Natural killer cell treated with Interleukin-12 subunit alpha and Interleukin-12 subunit beta and Interleukin-15 and Interleukin-18, amount 100 ng/mL, for 72 hours (primary cell): ENCODE measurements around the gene SYPL1. TPM values are rescaled to one million over a fixed set of nuclear protein-coding genes. Genes with fewer than 3 reads are reported as not detected.
A peak's percentile ranks its signal among the peaks of the same experiment; 100 is the strongest.

ENCODE experiments used
- ATAC-seq, 2 donors: fragments of 150-1000 bp; cut with Tn5 transposase in 1 of 2; sonication (Bioruptor Pico), chemical (Tn5 transposase) in 1 of 2; 2 replicates each; pipeline ENCODE4 v1.10.0; 2021
- DNase-seq: peaks from one replicate; pipeline ENCODE4 v3.0.0; 2022; ENCODE audit warnings: low spot score
- H3K27ac Mint-ChIP-seq, 2 donors: 1 replicate in 1 of 2; 2 replicates in 1 of 2; pipeline ENCODE4 v1.8.0; 2022; ENCODE audit warnings: mixed read lengths in 2 of 2, mild to moderate bottlenecking in 1 of 2, moderate library complexity in 1 of 2
- H3K27me3 Mint-ChIP-seq, 2 donors: 1 replicate in 1 of 2; 2 replicates in 1 of 2; pipeline ENCODE4 v1.8.0; 2022; ENCODE audit warnings: mixed read lengths in 2 of 2
- H3K36me3 Mint-ChIP-seq: one replicate; pipeline ENCODE4 v1.8.0; 2022; ENCODE audit warnings: mixed read lengths
- H3K4me1 Mint-ChIP-seq, 2 donors: 1 replicate in 1 of 2; 2 replicates in 1 of 2; pipeline ENCODE4 v1.8.0; 2022; ENCODE audit warnings: low read depth in 2 of 2, mixed read lengths in 2 of 2, mild to moderate bottlenecking in 1 of 2
- H3K4me3 Mint-ChIP-seq: one replicate; pipeline ENCODE4 v1.8.0; 2022; ENCODE audit warnings: mixed read lengths
- H3K9me3 Mint-ChIP-seq: 2 replicates; pipeline ENCODE4 v1.8.0; 2022; ENCODE audit warnings: mixed read lengths
- total RNA-seq, 2 donors: library from RNA; stranded (reverse); gene quantifications; one replicate each; pipeline ENCODE4 v1.2.3, GENCODE V29; 2022

Gene SYPL1
- total RNA-seq, 2 donors from 2014 or later, result 11.7 to 19.8 TPM

- Mint-ChIP-seq H3K4me3 (no peak overlapping the region), H3K27me3 (peaks cover 5 to 6% of the 10 kb centered on the region in 2 donors), H3K4me1 (peaks cover 5 to 10% of the 10 kb centered on the region in 2 donors), H3K27ac (no peak overlapping the region), H3K36me3 (no peaks in the 10 kb centered on the region), H3K9me3 (no peaks in the 10 kb centered on the region)
- ATAC-seq (no peak), DNase-seq (no peak)
These were observed 57.1 kb downstream of the SYPL1 start for GRCh38 chr7:106054971-106055532.

- H3K4me1 Mint-ChIP-seq, result peaks cover 5% of the 10 kb centered on the region in 2 donors
- H3K4me3 Mint-ChIP-seq, result no peak overlapping the region
- no peak for DNase-seq
- H3K27me3 Mint-ChIP-seq, result peaks cover 5 to 6% of the 10 kb centered on the region in 2 donors
- no peaks in the 10 kb centered on the region for H3K9me3 Mint-ChIP-seq
- no peak for ATAC-seq
- no peaks in the 10 kb centered on the region for H3K36me3 Mint-ChIP-seq
- no peak overlapping the region for H3K27ac Mint-ChIP-seq
These were observed 57.8 kb downstream of the SYPL1 start for GRCh38 chr7:106054156-106054910.

- Mint-ChIP-seq H3K9me3 (no peaks in the 10 kb centered on the region), H3K4me1 (peaks cover 4 to 5% of the 10 kb centered on the region in 2 donors), H3K4me3 (no peak overlapping the region), H3K36me3 (no peaks in the 10 kb centered on the region), H3K27me3 (peaks cover 5 to 6% of the 10 kb centered on the region in 2 donors), H3K27ac (no peak overlapping the region)
- ATAC-seq (no peak), DNase-seq (no peak)
These were observed 59.0 kb downstream of the SYPL1 start for GRCh38 chr7:106053109-106053508.

GRCh38 chr7:106052681-106053080, 59.4 kb downstream of the SYPL1 start:
- Mint-ChIP-seq H3K4me1 (peaks cover under 1 to 1% of the 10 kb centered on the region in 2 donors), H3K36me3 (no peaks in the 10 kb centered on the region), H3K9me3 (no peaks in the 10 kb centered on the region), H3K27me3 (peaks cover 2% of the 10 kb centered on the region in 2 donors), H3K27ac (no peak overlapping the region), H3K4me3 (no peak overlapping the region)
- ATAC-seq, result no peak
- no peak for DNase-seq

- no peaks in the 10 kb centered on the region for H3K4me1 Mint-ChIP-seq
- ATAC-seq, result no peak
These were observed 61.4 kb downstream of the SYPL1 start for GRCh38 chr7:106050746-106051117.

GRCh38 chr7:106050002-106050745, 61.9 kb downstream of the SYPL1 start:
- Mint-ChIP-seq H3K27ac (no peak overlapping the region), H3K4me1 (no peaks in the 10 kb centered on the region), H3K4me3 (no peak overlapping the region), H3K27me3 (peaks cover 4 to 8% of the 10 kb centered on the region in 2 donors), H3K36me3 (no peaks in the 10 kb centered on the region), H3K9me3 (no peaks in the 10 kb centered on the region)
- no peak for DNase-seq
- peak in 1 of 2 donors; percentile 14 for ATAC-seq

More at GRCh38 chr7:106050746-106051117, 61.4 kb downstream of the SYPL1 start:
- no peak overlapping the region for H3K27ac Mint-ChIP-seq
- H3K4me3 Mint-ChIP-seq, result no peak overlapping the region
- H3K27me3 Mint-ChIP-seq, result peaks cover 2 to 7% of the 10 kb centered on the region in 2 donors
- no peaks in the 10 kb centered on the region for H3K36me3 Mint-ChIP-seq
- DNase-seq, result no peak
- H3K9me3 Mint-ChIP-seq, result no peaks in the 10 kb centered on the region

- no peak for DNase-seq
- peaks cover 11 to 14% of the 10 kb centered on the region in 2 donors for H3K27me3 Mint-ChIP-seq
- ATAC-seq, result no peak
- H3K4me3 Mint-ChIP-seq, result no peak overlapping the region
- no peak overlapping the region for H3K27ac Mint-ChIP-seq
- H3K36me3 Mint-ChIP-seq, result no peaks in the 10 kb centered on the region
- no peaks in the 10 kb centered on the region for H3K9me3 Mint-ChIP-seq
- no peaks in the 10 kb centered on the region for H3K4me1 Mint-ChIP-seq
These were observed 62.9 kb downstream of the SYPL1 start for GRCh38 chr7:106049139-106049752.

GRCh38 chr7:106048706-106049020, 63.4 kb downstream of the SYPL1 start:
- Mint-ChIP-seq H3K4me1 (no peaks in the 10 kb centered on the region), H3K4me3 (no peak overlapping the region), H3K27ac (no peak overlapping the region), H3K36me3 (no peaks in the 10 kb centered on the region), H3K27me3 (peaks cover 13 to 15% of the 10 kb centered on the region in 2 donors), H3K9me3 (no peaks in the 10 kb centered on the region)
- DNase-seq (no peak), ATAC-seq (no peak)

GRCh38 chr7:106047818-106048705, 64.0 kb downstream of the SYPL1 start:
- H3K36me3 Mint-ChIP-seq, result no peaks in the 10 kb centered on the region
- no peaks in the 10 kb centered on the region for H3K9me3 Mint-ChIP-seq
- no peaks in the 10 kb centered on the region for H3K4me1 Mint-ChIP-seq
- H3K27ac Mint-ChIP-seq, result no peak overlapping the region
- no peak overlapping the region for H3K4me3 Mint-ChIP-seq
- peaks cover 15% of the 10 kb centered on the region in 2 donors for H3K27me3 Mint-ChIP-seq
- DNase-seq (no peak), ATAC-seq (no peak)

- DNase-seq (no peak), ATAC-seq (no peak)
- Mint-ChIP-seq H3K27me3 (peaks cover 20 to 23% of the 10 kb centered on the region in 2 donors), H3K9me3 (no peaks in the 10 kb centered on the region), H3K27ac (no peak overlapping the region), H3K36me3 (no peaks in the 10 kb centered on the region), H3K4me3 (no peak overlapping the region), H3K4me1 (peaks cover 0 to 7% of the 10 kb centered on the region in 2 donors)
These were observed 64.9 kb downstream of the SYPL1 start for GRCh38 chr7:106047184-106047583.

- H3K4me3 Mint-ChIP-seq, result no peak overlapping the region
- H3K27me3 Mint-ChIP-seq, result peaks cover 29 to 31% of the 10 kb centered on the region in 2 donors
- H3K36me3 Mint-ChIP-seq, result no peaks in the 10 kb centered on the region
- ATAC-seq (no peak), DNase-seq (no peak)
- H3K9me3 Mint-ChIP-seq, result no peaks in the 10 kb centered on the region
- no peak overlapping the region for H3K27ac Mint-ChIP-seq
- peaks cover 5 to 9% of the 10 kb centered on the region in 2 donors for H3K4me1 Mint-ChIP-seq
These were observed 66.5 kb downstream of the SYPL1 start for GRCh38 chr7:106045586-106045985.

GRCh38 chr7:106045139-106045538, 67.0 kb downstream of the SYPL1 start:
- Mint-ChIP-seq H3K4me3 (no peak overlapping the region), H3K36me3 (no peaks in the 10 kb centered on the region), H3K27me3 (peaks cover 29 to 31% of the 10 kb centered on the region in 2 donors), H3K9me3 (no peaks in the 10 kb centered on the region), H3K27ac (no peak overlapping the region), H3K4me1 (peaks cover 5 to 9% of the 10 kb centered on the region in 2 donors)
- DNase-seq, result no peak
- no peak for ATAC-seq

GRCh38 chr7:106042196-106042611, 69.9 kb downstream of the SYPL1 start:
- H3K9me3 Mint-ChIP-seq, result no peaks in the 10 kb centered on the region
- ATAC-seq (no peak), DNase-seq (no peak)
- no peak overlapping the region for H3K27ac Mint-ChIP-seq
- peaks cover 5 to 9% of the 10 kb centered on the region in 2 donors for H3K4me1 Mint-ChIP-seq
- H3K4me3 Mint-ChIP-seq, result no peak overlapping the region
- no peaks in the 10 kb centered on the region for H3K36me3 Mint-ChIP-seq
- peaks cover 29 to 31% of the 10 kb centered on the region in 2 donors for H3K27me3 Mint-ChIP-seq
